DOHH2 (cell line): ENCODE results near the gene MPZL2.

Source experiments
- H3F3A ChIP-seq: fragments of 200-600 bp; sonication (generic), shearing (Covaris generic); 2 replicates; pipeline ENCODE4 v1.6.0; 2016; ENCODE audit warnings: antibody characterized with exemption, mild to moderate bottlenecking; ENCODE audit not compliant: control insufficient read depth, insufficient read depth
- H3K27ac ChIP-seq: fragments of 200-600 bp; sonication (generic); 2 replicates; pipeline ENCODE4 v1.5.1; 2014; ENCODE audit warnings: low read depth, mild to moderate bottlenecking, low read length, moderate library complexity
- H3K27me3 ChIP-seq: fragments of 200-600 bp; sonication (generic); 2 replicates; pipeline ENCODE4 v1.6.1; 2014; ENCODE audit warnings: mild to moderate bottlenecking, low read length, mixed read lengths; ENCODE audit not compliant: control insufficient read depth
- H3K36me3 ChIP-seq: fragments of 200-600 bp; sonication (generic); 2 replicates; pipeline ENCODE4 v1.6.1; 2014; ENCODE audit warnings: mild to moderate bottlenecking, low read length, moderate library complexity, mixed read lengths; ENCODE audit not compliant: control insufficient read depth
- H3K4me1 ChIP-seq: fragments of 200-600 bp; sonication (generic); 2 replicates; pipeline ENCODE4 v1.6.1; 2014; ENCODE audit warnings: mild to moderate bottlenecking, low read length, mixed read lengths; ENCODE audit not compliant: control insufficient read depth
- H3K4me2 ChIP-seq: fragments of 200-600 bp; sonication (generic); 2 replicates; pipeline ENCODE4 v1.6.0; 2014; ENCODE audit warnings: mild to moderate bottlenecking, low read length, moderate library complexity
- H3K4me3 ChIP-seq: fragments of 200-600 bp; sonication (generic); 2 replicates; pipeline ENCODE4 v1.5.1; 2014; ENCODE audit warnings: mild to moderate bottlenecking, low read length, mixed read lengths
- H3K79me2 ChIP-seq: fragments of 200-600 bp; sonication (generic); 2 replicates; pipeline ENCODE4 v1.6.1; 2014; ENCODE audit warnings: mild to moderate bottlenecking, low read length, mixed read lengths; ENCODE audit not compliant: control insufficient read depth
- H3K9me2 ChIP-seq: fragments of 200-600 bp; sonication (generic); replicated peaks from 2 replicates; pipeline ENCODE4 v1.6.1; 2014; ENCODE audit warnings: mild to moderate bottlenecking, low read length, mixed read lengths; ENCODE audit not compliant: control insufficient read depth
- H3K9me3 ChIP-seq: fragments of 200-600 bp; sonication (generic); 2 replicates; pipeline ENCODE4 v1.6.1; 2014; ENCODE audit warnings: antibody characterized with exemption, low read length, mixed read lengths; ENCODE audit not compliant: control insufficient read depth, insufficient read depth
- H4K20me1 ChIP-seq: fragments of 200-600 bp; sonication (generic); 2 replicates; pipeline ENCODE4 v1.6.0; 2014; ENCODE audit warnings: low read depth, mild to moderate bottlenecking, antibody characterized with exemption, low read length, moderate library complexity; ENCODE audit not compliant: control insufficient read depth, insufficient read depth
- EZH2phosphoT487 ChIP-seq: fragments of 200-600 bp; sonication (generic); IDR thresholded peaks from 2 replicates; pipeline ENCODE4 v1.6.1; 2017; ENCODE audit warnings: borderline replicate concordance, mild to moderate bottlenecking, antibody characterized with exemption, low read length, moderate library complexity, mixed read lengths
- TF ChIP-seq, protein P1 (sequence below): fragments of 200-600 bp; sonication (generic); IDR thresholded peaks from one replicate; pipeline ENCODE4 v1.5.1; 2014; ENCODE audit warnings: antibody characterized with exemption, mild to moderate bottlenecking, low read depth, low read length; ENCODE audit not compliant: poor library complexity, severe bottlenecking

The MPZL2 gene

DNA sequence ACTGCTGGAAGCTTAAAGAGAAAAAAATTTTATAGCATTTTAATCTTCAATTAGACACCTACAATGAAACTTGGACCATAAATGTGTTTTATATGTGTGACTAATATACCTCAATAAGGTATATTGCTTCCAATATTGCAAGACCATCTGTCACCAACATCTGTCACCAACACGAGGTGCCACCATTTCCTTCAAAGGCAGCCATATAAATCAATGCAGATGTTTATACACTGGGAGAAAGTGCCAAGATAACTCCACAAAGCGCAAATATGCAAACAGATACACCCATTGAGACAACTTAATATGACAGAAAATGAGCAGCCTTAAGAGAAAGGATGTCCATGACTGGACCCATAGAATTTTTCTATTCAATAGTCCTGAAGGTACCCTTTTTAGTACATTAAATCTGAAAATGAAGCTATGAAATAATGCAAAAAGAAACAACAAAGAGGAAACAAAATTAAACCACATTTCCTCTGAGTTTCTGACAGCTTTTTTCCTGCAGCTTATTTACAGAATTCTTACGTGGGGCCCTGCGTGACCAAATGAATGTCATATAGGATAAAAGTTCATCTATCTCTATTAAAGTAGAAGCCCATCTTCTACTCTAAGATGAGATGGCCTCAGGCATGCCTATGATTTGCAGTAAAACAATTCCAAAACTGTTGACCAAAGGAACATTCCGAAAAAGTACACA, 24.4 kb downstream of the MPZL2 start:
- H3K4me3 ChIP-seq: no peak overlapping the region
- H3K36me3 ChIP-seq: no peaks in the 10 kb centered on the region
- no peak for TF ChIP-seq EZH2phosphoT487
- TF ChIP-seq, protein P1, sequence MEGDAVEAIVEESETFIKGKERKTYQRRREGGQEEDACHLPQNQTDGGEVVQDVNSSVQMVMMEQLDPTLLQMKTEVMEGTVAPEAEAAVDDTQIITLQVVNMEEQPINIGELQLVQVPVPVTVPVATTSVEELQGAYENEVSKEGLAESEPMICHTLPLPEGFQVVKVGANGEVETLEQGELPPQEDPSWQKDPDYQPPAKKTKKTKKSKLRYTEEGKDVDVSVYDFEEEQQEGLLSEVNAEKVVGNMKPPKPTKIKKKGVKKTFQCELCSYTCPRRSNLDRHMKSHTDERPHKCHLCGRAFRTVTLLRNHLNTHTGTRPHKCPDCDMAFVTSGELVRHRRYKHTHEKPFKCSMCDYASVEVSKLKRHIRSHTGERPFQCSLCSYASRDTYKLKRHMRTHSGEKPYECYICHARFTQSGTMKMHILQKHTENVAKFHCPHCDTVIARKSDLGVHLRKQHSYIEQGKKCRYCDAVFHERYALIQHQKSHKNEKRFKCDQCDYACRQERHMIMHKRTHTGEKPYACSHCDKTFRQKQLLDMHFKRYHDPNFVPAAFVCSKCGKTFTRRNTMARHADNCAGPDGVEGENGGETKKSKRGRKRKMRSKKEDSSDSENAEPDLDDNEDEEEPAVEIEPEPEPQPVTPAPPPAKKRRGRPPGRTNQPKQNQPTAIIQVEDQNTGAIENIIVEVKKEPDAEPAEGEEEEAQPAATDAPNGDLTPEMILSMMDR: no peak
- H3K4me2 ChIP-seq: no peak overlapping the region
- H3K27me3 ChIP-seq: no peaks in the 10 kb centered on the region
- no peaks in the 10 kb centered on the region for H3F3A ChIP-seq
- H3K9me2 ChIP-seq: no peaks in the 10 kb centered on the region
- no peaks in the 10 kb centered on the region for H3K79me2 ChIP-seq
- H3K4me1 ChIP-seq: peaks cover 23% of the 10 kb centered on the region
- H3K27ac ChIP-seq: no peak overlapping the region
- H4K20me1 ChIP-seq: no peaks in the 10 kb centered on the region
- no peaks in the 10 kb centered on the region for H3K9me3 ChIP-seq

DNA sequence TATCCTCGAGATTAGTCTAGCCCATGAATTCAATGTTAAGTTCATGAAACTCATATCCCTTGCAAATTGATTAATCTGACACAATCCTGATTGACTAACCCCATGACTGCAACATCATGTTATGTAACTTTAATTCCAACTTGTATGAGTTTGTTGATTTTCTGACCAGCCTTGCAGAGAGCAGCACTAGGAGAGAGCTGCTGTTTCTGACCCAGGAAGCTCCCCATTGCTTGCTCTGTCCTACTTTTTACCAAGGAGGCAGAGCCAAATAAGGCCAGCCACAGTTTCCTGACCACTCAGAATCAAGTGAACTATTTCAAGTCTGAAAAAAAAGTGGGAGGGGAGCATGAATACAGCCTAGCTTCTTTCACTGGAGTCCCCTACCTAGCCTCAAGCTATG, 25.2 kb downstream of the MPZL2 start:
- Histone ChIP-seq H3K9me3 (no peaks in the 10 kb centered on the region), H3K27me3 (no peaks in the 10 kb centered on the region), H3K4me2 (no peak overlapping the region), H3K4me1 (peaks cover 23% of the 10 kb centered on the region), H3K36me3 (no peaks in the 10 kb centered on the region), H3K9me2 (no peaks in the 10 kb centered on the region), H3K27ac (no peak overlapping the region), H4K20me1 (no peaks in the 10 kb centered on the region), H3F3A (no peaks in the 10 kb centered on the region), H3K79me2 (no peaks in the 10 kb centered on the region), H3K4me3 (no peak overlapping the region)
- TF ChIP-seq EZH2phosphoT487: no peak
- TF ChIP-seq, protein P1: no peak

DNA sequence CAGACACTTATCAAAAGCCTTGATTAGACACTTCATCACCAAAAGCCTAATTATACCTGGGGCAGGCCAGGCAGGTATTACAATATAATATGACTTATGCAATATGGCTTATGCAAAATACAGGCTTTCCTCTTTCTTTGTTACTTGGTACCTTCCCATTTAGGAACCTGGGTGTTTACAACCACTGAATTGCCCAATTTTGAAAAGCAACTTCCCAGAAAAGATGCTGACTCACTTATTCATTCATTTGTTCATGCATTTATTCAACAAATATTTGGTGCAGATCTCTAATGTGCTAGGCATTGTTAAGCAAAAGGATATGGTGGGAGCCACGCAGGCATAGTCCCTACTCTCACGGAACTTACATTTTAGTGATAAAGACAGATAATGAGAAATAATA, 25.7 kb downstream of the MPZL2 start:
- no peaks in the 10 kb centered on the region; the same call in 1 of the 2 replicates for H3K36me3 ChIP-seq

More for the DNA sequence above, 25.7 kb downstream of the MPZL2 start:
- Histone ChIP-seq H3K4me1 (peaks cover 23% of the 10 kb centered on the region), H4K20me1 (no peaks in the 10 kb centered on the region), H3K9me2 (no peaks in the 10 kb centered on the region), H3K27me3 (no peaks in the 10 kb centered on the region), H3K79me2 (no peaks in the 10 kb centered on the region), H3K9me3 (no peaks in the 10 kb centered on the region), H3K4me2 (no peak overlapping the region), H3F3A (no peaks in the 10 kb centered on the region), H3K4me3 (no peak overlapping the region), H3K27ac (no peak overlapping the region)
- TF ChIP-seq, protein P1: no peak
- no peak for TF ChIP-seq EZH2phosphoT487
